H1 (cell line): ENCODE data around the gene RAD51B. TPM values are rescaled to one million over a fixed set of nuclear protein-coding genes. Genes with fewer than 3 reads are reported as not detected.

Experiments
- MAFK ChIP-seq: IDR thresholded peaks from 2 replicates; pipeline ENCODE4 v1.6.1; 2012; ENCODE audit warnings: low read depth, mild to moderate bottlenecking, improper control_type of control experiment, low read length
- SIRT6 ChIP-seq: IDR thresholded peaks from one replicate; pipeline ENCODE4 v1.7.1; 2012; ENCODE audit warnings: low read length, inconsistent platforms
- polyA plus RNA-seq, 7 experiments: library from polyadenylated mRNA; depleted of rRNA in 3 of 7; stranded (reverse) in 5 of 7; unstranded in 2 of 7; fragments of >200 nt in 5 of 7; fragments of 200-250 nt in 2 of 7; gene quantifications; 1 replicate in 5 of 7; 2 replicates in 1 of 7; 4 replicates in 1 of 7; pipeline versions ENCODE4 v1.2.1 to v1.2.3, GENCODE V29; 2011 to 2013; ENCODE audit warnings: missing spikeins in 2 of 7, mixed read lengths in 2 of 7
- total RNA-seq: library from RNA; stranded (reverse); fragmentation: NEBNext Ultra II Directional; extraction: Animal tissue kit (Norgen Biotek cat#: 25700); gene quantifications from 2 replicates; pipeline ENCODE4 v1.2.1, GENCODE V29; 2021

The RAD51B gene
- total and polyA plus RNA-seq, 2 of the 8 experiments (the other 6 are each of a cell fraction or from before 2014, with no cell fraction given): 3.9 to 14.9 TPM

GRCh38 chr14:68458840-68459469 is 639.4 kb downstream of the RAD51B start (continued):
- no peak for TF ChIP-seq SIRT6
- no peak for TF ChIP-seq MAFK
